GM12865 (cell line): ENCODE results near the gene SNX20.

ENCODE experiments used
- DNase-seq: peaks from one replicate; pipeline ENCODE4 v3.0.0; 2010; ENCODE audit warnings: low read depth
- H3K4me3 ChIP-seq: 2 replicates; pipeline ENCODE4 v1.5.1; 2011; ENCODE audit warnings: mild to moderate bottlenecking, low read depth, low read length, control low read depth
- CTCF ChIP-seq: IDR thresholded peaks from 2 replicates; pipeline ENCODE4 v1.5.1; 2011; ENCODE audit warnings: low read length, control low read depth, low read depth, inconsistent platforms; ENCODE audit not compliant: insufficient read depth; ENCODE audit errors: missing control alignments

The SNX20 gene

GRCh38 chr16:50711040-50711439 is 29.9 kb upstream of the SNX20 start:
- no peak for DNase-seq
- TF ChIP-seq CTCF, result no peak
- no peak overlapping the region for H3K4me3 ChIP-seq

GRCh38 chr16:50709980-50710379 is 28.9 kb upstream of the SNX20 start:
- DNase-seq, result no peak
- TF ChIP-seq CTCF, result no peak
- no peak overlapping the region for H3K4me3 ChIP-seq

- DNase-seq, result peak; percentile 62
- no peak for TF ChIP-seq CTCF
- H3K4me3 ChIP-seq, result no peak overlapping the region
Observed at GRCh38 chr16:50709061-50709684, 28.1 kb upstream of the SNX20 start.

GRCh38 chr16:50708373-50709060 is 27.4 kb upstream of the SNX20 start:
- H3K4me3 ChIP-seq, result no peak overlapping the region
- no peak for DNase-seq
- no peak for TF ChIP-seq CTCF

- no peak overlapping the region for H3K4me3 ChIP-seq
- DNase-seq, result no peak
- no peak for TF ChIP-seq CTCF
Observed at GRCh38 chr16:50706250-50706649, 25.1 kb upstream of the SNX20 start.

- no peak for DNase-seq
- no peak overlapping the region for H3K4me3 ChIP-seq
- no peak for TF ChIP-seq CTCF
Observed at GRCh38 chr16:50705436-50706110, 24.5 kb upstream of the SNX20 start.

GRCh38 chr16:50704245-50704644 is 23.1 kb upstream of the SNX20 start:
- no peak overlapping the region for H3K4me3 ChIP-seq
- no peak for TF ChIP-seq CTCF
- DNase-seq, result no peak
